Stimulated activated CD8-positive, alpha-beta memory T cell treated with anti-CD3 and anti-CD28 coated beads, Interleukin-12 subunit alpha, Interleukin-12 subunit beta, amount 100 ng/mL, for 24 hours (primary cell): ENCODE results near the gene SKIC8.

Source experiments
- DNase-seq: peaks from one replicate; pipeline ENCODE4 v3.0.0-alpha.2; 2020; ENCODE audit errors: extremely low read depth

The SKIC8 gene

GRCh38 chr15:78322243-78322642 is 22.8 kb upstream of the SKIC8 start:
- no peak for DNase-seq

- no peak for DNase-seq
Observed at GRCh38 chr15:78321786-78322185, 22.4 kb upstream of the SKIC8 start.

GRCh38 chr15:78321041-78321570 is 21.7 kb upstream of the SKIC8 start:
- no peak for DNase-seq

GRCh38 chr15:78320183-78320582 is 20.8 kb upstream of the SKIC8 start:
- no peak for DNase-seq

GRCh38 chr15:78319588-78319987 is 20.2 kb upstream of the SKIC8 start:
- no peak for DNase-seq

- DNase-seq, result no peak
Observed at GRCh38 chr15:78317145-78317836, 17.9 kb upstream of the SKIC8 start.

- no peak for DNase-seq
Observed at GRCh38 chr15:78316283-78317083, 17.1 kb upstream of the SKIC8 start.

GRCh38 chr15:78315686-78316282 is 16.4 kb upstream of the SKIC8 start:
- no peak for DNase-seq

GRCh38 chr15:78314181-78314581 is 14.8 kb upstream of the SKIC8 start:
- DNase-seq, result no peak

GRCh38 chr15:78313383-78313782 is 14.0 kb upstream of the SKIC8 start:
- no peak for DNase-seq

GRCh38 chr15:78312957-78313356 is 13.5 kb upstream of the SKIC8 start:
- no peak for DNase-seq

- no peak for DNase-seq
Observed at GRCh38 chr15:78312536-78312935, 13.1 kb upstream of the SKIC8 start.

- DNase-seq, result no peak
Observed at GRCh38 chr15:78311292-78311691, 11.9 kb upstream of the SKIC8 start.

- no peak for DNase-seq
Observed at GRCh38 chr15:78308422-78309032, 9.1 kb upstream of the SKIC8 start.

- no peak for DNase-seq
Observed at GRCh38 chr15:78307976-78308375, 8.6 kb upstream of the SKIC8 start.

GRCh38 chr15:78306176-78306774 is 6.9 kb upstream of the SKIC8 start:
- no peak for DNase-seq

- no peak for DNase-seq
Observed at GRCh38 chr15:78304216-78305066, 5.0 kb upstream of the SKIC8 start.

- no peak for DNase-seq
Observed at GRCh38 chr15:78302579-78303312, 3.3 kb upstream of the SKIC8 start.

GRCh38 chr15:78301828-78302227 is 2.4 kb upstream of the SKIC8 start:
- DNase-seq, result no peak

- DNase-seq, result no peak
Observed at GRCh38 chr15:78301326-78301725, 1.9 kb upstream of the SKIC8 start.
